Muscle layer of colon (tissue), 2 donors: Measurements from ENCODE around the gene BDH2.
A peak's percentile ranks its signal among the peaks of the same experiment; 100 is the strongest.

ENCODE experiments used
- H3K27ac ChIP-seq: one replicate; pipeline ENCODE4 v1.7.0; 2013; ENCODE audit warnings: low read depth, mild to moderate bottlenecking, low read length, moderate library complexity
- H3K27me3 ChIP-seq, 2 donors: one replicate each; pipeline ENCODE4 v1.7.0; 2013; ENCODE audit warnings: low read length in 2 of 2, mild to moderate bottlenecking in 2 of 2; ENCODE audit not compliant: insufficient read depth in 2 of 2, control insufficient read depth in 1 of 2
- H3K36me3 ChIP-seq: one replicate; pipeline ENCODE4 v1.7.0; 2013; ENCODE audit warnings: mild to moderate bottlenecking, low read length; ENCODE audit not compliant: insufficient read depth
- H3K4me1 ChIP-seq: one replicate; pipeline ENCODE4 v1.7.0; 2013; ENCODE audit warnings: mild to moderate bottlenecking, low read length; ENCODE audit not compliant: insufficient read depth
- H3K4me3 ChIP-seq, 2 donors: one replicate each; pipeline ENCODE4 v1.7.0; 2013; ENCODE audit warnings: low read length in 2 of 2, low read depth in 1 of 2, mild to moderate bottlenecking in 1 of 2, moderate library complexity in 1 of 2
- H3K9ac ChIP-seq: one replicate; pipeline ENCODE4 v1.7.0; 2013; ENCODE audit warnings: low read length
- H3K9me3 ChIP-seq: one replicate; pipeline ENCODE4 v1.7.0; 2013; ENCODE audit warnings: mild to moderate bottlenecking, low read length
- donor health status: abdominal sarcoma.
- donor health status: Adenocarcinoma of cecum.

Gene BDH2

GRCh38 chr4:103099691-103100392, at the start of gene BDH2:
TSS of gene BDH2 (minus strand) at chr4:103099834. CDS start at chr4:103096254, 3,580 bp downstream.
- Histone ChIP-seq H3K36me3 (no peaks in the 10 kb centered on the region), H3K27ac (peak within 1 kb of the TSS; percentile 70), H3K27me3 (no peaks in the 10 kb centered on the region), H3K4me3 (peak within 1 kb of the TSS; percentile 21 to 51), H3K4me1 (peaks cover 16% of the 10 kb centered on the region), H3K9me3 (no peaks in the 10 kb centered on the region), H3K9ac (peak within 1 kb of the TSS; percentile 45)

GRCh38 chr4:103144926-103145325, 45.3 kb upstream of the BDH2 start:
- Histone ChIP-seq H3K9ac (no peak overlapping the region), H3K27me3 (no peaks in the 10 kb centered on the region), H3K4me3 (no peak overlapping the region), H3K36me3 (no peaks in the 10 kb centered on the region), H3K27ac (no peak overlapping the region), H3K9me3 (no peaks in the 10 kb centered on the region), H3K4me1 (no peaks in the 10 kb centered on the region)

GRCh38 chr4:103137446-103137827, 37.8 kb upstream of the BDH2 start:
- Histone ChIP-seq H3K4me1 (no peaks in the 10 kb centered on the region), H3K27me3 (no peaks in the 10 kb centered on the region), H3K27ac (no peak overlapping the region), H3K9ac (no peak overlapping the region), H3K36me3 (no peaks in the 10 kb centered on the region), H3K4me3 (no peak overlapping the region), H3K9me3 (no peaks in the 10 kb centered on the region)

GRCh38 chr4:103136671-103137445, 37.2 kb upstream of the BDH2 start:
- H3K27ac ChIP-seq: no peak overlapping the region

GRCh38 chr4:103129174-103129573, 29.5 kb upstream of the BDH2 start:
- Histone ChIP-seq H3K4me1 (no peaks in the 10 kb centered on the region), H3K4me3 (no peak overlapping the region), H3K27me3 (no peaks in the 10 kb centered on the region), H3K27ac (no peak overlapping the region), H3K36me3 (no peaks in the 10 kb centered on the region), H3K9ac (no peak overlapping the region), H3K9me3 (no peaks in the 10 kb centered on the region)

More at GRCh38 chr4:103136671-103137445, 37.2 kb upstream of the BDH2 start:
- Histone ChIP-seq H3K4me1 (no peaks in the 10 kb centered on the region), H3K4me3 (no peak overlapping the region), H3K9ac (no peak overlapping the region), H3K9me3 (no peaks in the 10 kb centered on the region), H3K36me3 (no peaks in the 10 kb centered on the region), H3K27me3 (no peaks in the 10 kb centered on the region)

GRCh38 chr4:103126126-103126525, 26.5 kb upstream of the BDH2 start:
- Histone ChIP-seq H3K9ac (no peak overlapping the region), H3K27me3 (no peaks in the 10 kb centered on the region), H3K4me3 (no peak overlapping the region), H3K4me1 (no peaks in the 10 kb centered on the region), H3K27ac (no peak overlapping the region), H3K9me3 (no peaks in the 10 kb centered on the region), H3K36me3 (no peaks in the 10 kb centered on the region)

GRCh38 chr4:103123114-103123513, 23.5 kb upstream of the BDH2 start:
- Histone ChIP-seq H3K9ac (no peak overlapping the region), H3K4me1 (no peaks in the 10 kb centered on the region), H3K36me3 (no peaks in the 10 kb centered on the region), H3K4me3 (no peak overlapping the region), H3K9me3 (no peaks in the 10 kb centered on the region), H3K27me3 (no peaks in the 10 kb centered on the region), H3K27ac (no peak overlapping the region)

- Histone ChIP-seq H3K9me3 (no peaks in the 10 kb centered on the region), H3K27ac (no peak overlapping the region), H3K36me3 (no peaks in the 10 kb centered on the region), H3K4me1 (no peaks in the 10 kb centered on the region), H3K4me3 (no peak overlapping the region), H3K9ac (no peak overlapping the region), H3K27me3 (no peaks in the 10 kb centered on the region)
Observed at GRCh38 chr4:103118166-103118565, 18.5 kb upstream of the BDH2 start.

GRCh38 chr4:103111598-103111997, 12.0 kb upstream of the BDH2 start:
- H3K36me3 ChIP-seq: no peaks in the 10 kb centered on the region
- no peaks in the 10 kb centered on the region for H3K9me3 ChIP-seq
- no peak overlapping the region for H3K4me3 ChIP-seq
- no peak overlapping the region for H3K27ac ChIP-seq
- H3K9ac ChIP-seq: no peak overlapping the region
- no peaks in the 10 kb centered on the region for H3K4me1 ChIP-seq
- no peaks in the 10 kb centered on the region for H3K27me3 ChIP-seq

GRCh38 chr4:103108542-103108941, 8.9 kb upstream of the BDH2 start:
- H3K27ac ChIP-seq: no peak overlapping the region
- no peaks in the 10 kb centered on the region for H3K27me3 ChIP-seq
- no peaks in the 10 kb centered on the region for H3K9me3 ChIP-seq

GRCh38 chr4:103105558-103106356, 6.1 kb upstream of the BDH2 start:
- Histone ChIP-seq H3K9me3 (no peaks in the 10 kb centered on the region), H3K4me1 (no peaks in the 10 kb centered on the region), H3K27ac (no peak overlapping the region), H3K36me3 (no peaks in the 10 kb centered on the region), H3K4me3 (no peak overlapping the region), H3K27me3 (no peaks in the 10 kb centered on the region), H3K9ac (no peak overlapping the region)

More at GRCh38 chr4:103108542-103108941, 8.9 kb upstream of the BDH2 start:
- H3K36me3 ChIP-seq: no peaks in the 10 kb centered on the region
- no peak overlapping the region for H3K4me3 ChIP-seq
- no peaks in the 10 kb centered on the region for H3K4me1 ChIP-seq
- H3K9ac ChIP-seq: no peak overlapping the region
